ENCODE measurements around the gene SF1. TPM values are rescaled to one million over a fixed set of nuclear protein-coding genes. Genes with fewer than 3 reads are reported as not detected.
A peak's percentile ranks its signal among the peaks of the same experiment; 100 is the strongest.

Gene SF1
- total and polyA plus RNA-seq, 2 of the 8 experiments (the other 6 are each of a cell fraction or from before 2014, with no cell fraction given): 72.7 to 353 TPM

GRCh38 chr11:64810271-64810890 is 32.0 kb upstream of the SF1 start, which contains the start of gene MEN1:
MEN1 (minus strand) TSS chr11:64810551; CDS start chr11:64810109, 442 bp downstream.
- Histone ChIP-seq H2AFZ (ENCODE audit: low read length) (peak within 1 kb of the TSS; percentile 87), H3K79me2 (ENCODE audit: control insufficient read depth in 1 of 2, insufficient read depth in 2 of 2, low read length in 2 of 2) (no peaks in the 10 kb centered on the region; a peak in 1 of 4 replicates), H2BK15ac (ENCODE audit: low read length) (no peak within 1 kb of the TSS), H3K4me2 (ENCODE audit: insufficient read depth in 1 of 2, low read depth in 2 of 2, low read length in 2 of 2) (peak within 1 kb of the TSS; percentile 91 to 94), H4K5ac (ENCODE audit: insufficient read length, low read depth, low read length) (no peak within 1 kb of the TSS), H3K4ac (replicated peaks; ENCODE audit: insufficient read length, low read depth, low read length) (no peak within 1 kb of the TSS), H3K79me1 (ENCODE audit: low read depth, low read length) (peaks cover 2% of the 10 kb centered on the region), H3K56ac (replicated peaks; ENCODE audit: insufficient read length, low read depth, low read length) (no peak within 1 kb of the TSS), H3K18ac (ENCODE audit: extremely low read depth, low read length) (no peak within 1 kb of the TSS), H3K9me3 (ENCODE audit: insufficient read depth in 2 of 2, low read depth in 1 of 2, low read length in 1 of 2) (no peaks in the 10 kb centered on the region), H3K4me3 (ENCODE audit: extremely low read depth in 1 of 4, insufficient read depth in 2 of 4, low read depth in 3 of 4, low read length in 4 of 4) (peak within 1 kb of the TSS; percentile 64 to 93 (median 81)), H2BK5ac (ENCODE audit: low read depth, low read length) (no peak within 1 kb of the TSS; the same call in 1 of the 2 replicates), H4K20me1 (replicated peaks in 1 of 2; ENCODE audit: control insufficient read depth in 1 of 2, insufficient read depth in 2 of 2, low read length in 2 of 2) (peaks cover 0 to 7% of the 10 kb centered on the region in 2 experiments), H3K9ac (replicated peaks in 1 of 4; ENCODE audit: extremely low read depth in 1 of 4, low read depth in 3 of 4, low read length in 3 of 4) (peak within 1 kb of the TSS in 2 of 4 experiments; percentile 38 to 51; a peak in 4 of 7 replicates), H3K23ac (ENCODE audit: insufficient read length) (no peak within 1 kb of the TSS), H3K23me2 (ENCODE audit: low read depth, low read length) (peaks cover 8% of the 10 kb centered on the region; the same call in 1 of the 2 replicates), H3K36me3 (ENCODE audit: control insufficient read depth in 2 of 4, insufficient read depth in 4 of 4, low read length in 3 of 4) (peaks cover 2 to 10% (median 6%) of the 10 kb centered on the region in 4 experiments; a peak in 5 of 8 replicates), H3K14ac (ENCODE audit: insufficient read length) (no peak within 1 kb of the TSS), H3K4me1 (replicated peaks in 1 of 4; ENCODE audit: control insufficient read depth in 3 of 4, insufficient read depth in 4 of 4, low read length in 3 of 4) (peaks cover 0 to 7% (median 2%) of the 10 kb centered on the region in 4 experiments; a peak in 5 of 7 replicates), H3K27me3 (replicated peaks in 1 of 4; ENCODE audit: control insufficient read depth in 3 of 4, extremely low read depth in 1 of 4, insufficient read depth in 3 of 4, low read length in 3 of 4) (no peaks in the 10 kb centered on the region), H2AK5ac (ENCODE audit: low read depth, low read length) (no peak within 1 kb of the TSS), H3K27ac (ENCODE audit: low read depth, low read length) (no peak within 1 kb of the TSS; the same call in 1 of the 2 replicates), H2BK12ac (ENCODE audit: low read depth, low read length) (no peak within 1 kb of the TSS), H4K8ac (ENCODE audit: extremely low read depth, insufficient read depth, low read length) (peak within 1 kb of the TSS; percentile 39; the same call in 1 of the 2 replicates), H4K91ac (replicated peaks; ENCODE audit: insufficient read length, low read length) (peak within 1 kb of the TSS; percentile 65), H2BK20ac (ENCODE audit: low read length) (no peak within 1 kb of the TSS), H2BK120ac (replicated peaks; ENCODE audit: low read depth, low read length) (no peak within 1 kb of the TSS)
- WGBS, 2 experiments (ENCODE audit: extremely low coverage in 1 of 2, insufficient coverage in 1 of 2, insufficient read length in 1 of 2, insufficient replicate concordance in 2 of 2, low coverage in 1 of 2, low lambda C conversion rate in 2 of 2, missing lambda C conversion rate in 1 of 2): 2% methylated on average over 42 of the region's 46 CpGs; no CpG with 5 or more reads in 1 of the 2 experiments
- peak; percentile 85 to 92 for DNase-seq (ENCODE audit: low read depth in 1 of 2, low spot score in 2 of 2)
- CTCF ChIA-PET (ENCODE audit: partially characterized antibody): interaction anchor here (0.6 to 4.0 kb wide), 9 partner anchors 21 to 382 kb away, joined by 3 to 24 read pairs (median 4); partner anchors contain the start of genes ARL2 and CDC42BPG
- POLR2A ChIA-PET (ENCODE audit: partially characterized antibody): interaction anchor here (0.6 to 2.6 kb wide), 16 partner anchors 9 to 307 kb away, joined by 3 to 13 read pairs (median 4); partner anchors contain the start of genes BATF2, CDC42BPG, PPP2R5B and SF1
- FAIRE-seq: peak; percentile 81
- peak; percentile 28 for TF ChIP-seq SAP30 (IDR thresholded peaks at IDR 0.05; ENCODE audit: insufficient read depth, insufficient replicate concordance, low read length)
- no peak; the same call in 1 of the 2 replicates for TF ChIP-seq MAX (IDR thresholded peaks at IDR 0.05)
- no peak for TF ChIP-seq RXRA (IDR thresholded peaks at IDR 0.05; ENCODE audit: insufficient read depth, low read depth, low read length)
- TF ChIP-seq EGR1 (IDR thresholded peaks at IDR 0.05; ENCODE audit: borderline replicate concordance, low read depth, low read length): no peak
- TF ChIP-seq BRCA1 (IDR thresholded peaks at IDR 0.05; ENCODE audit: low read depth, low read length): no peak
- TF ChIP-seq BACH1 (IDR thresholded peaks at IDR 0.05; ENCODE audit: low read length): no peak
- no peak for TF ChIP-seq USF2 (IDR thresholded peaks at IDR 0.05; ENCODE audit: low read length)
- no peak for TF ChIP-seq KDM4A (IDR thresholded peaks at IDR 0.05; ENCODE audit: low read depth, low read length, severe bottlenecking)
- TF ChIP-seq CHD2 (IDR thresholded peaks at IDR 0.05; ENCODE audit: low read length): 0 out of 2 replicates have a peak, but pooled peaks have one; percentile 17
- no peak for TF ChIP-seq JUN (IDR thresholded peaks at IDR 0.05; ENCODE audit: low read depth, low read length)

Measured in H1 (cell line).